GM21526 (cell line): ENCODE results near the gene FCHO2.

ENCODE experiments used
- ATAC-seq: cut with Tn5 transposase; IDR thresholded peaks from one replicate; pipeline ENCODE4 v1.9.1; 2021; ENCODE audit warnings: moderate library complexity; ENCODE audit not compliant: unreplicated experiment, low FRiP score

The FCHO2 gene

DNA sequence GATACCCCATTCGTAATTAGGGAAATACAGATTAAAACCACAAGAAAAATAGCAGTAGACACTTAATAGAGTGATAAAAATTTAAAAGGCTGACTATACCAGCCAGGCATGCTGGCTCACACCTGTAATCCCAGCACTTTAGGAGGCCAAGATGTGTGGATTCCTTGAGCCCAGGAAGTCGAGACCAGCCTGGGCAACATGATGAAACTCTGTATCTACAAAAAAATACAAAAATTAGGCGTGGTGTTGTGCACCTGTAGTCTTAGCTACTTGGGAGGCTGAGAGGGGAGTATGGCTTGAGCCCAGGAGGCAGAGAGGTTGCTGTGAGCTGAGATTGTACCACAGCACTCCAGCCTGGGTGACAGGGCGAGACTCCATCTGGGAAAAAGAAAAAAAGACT lies 72.0 kb downstream of the FCHO2 start:
- no peak for ATAC-seq

DNA sequence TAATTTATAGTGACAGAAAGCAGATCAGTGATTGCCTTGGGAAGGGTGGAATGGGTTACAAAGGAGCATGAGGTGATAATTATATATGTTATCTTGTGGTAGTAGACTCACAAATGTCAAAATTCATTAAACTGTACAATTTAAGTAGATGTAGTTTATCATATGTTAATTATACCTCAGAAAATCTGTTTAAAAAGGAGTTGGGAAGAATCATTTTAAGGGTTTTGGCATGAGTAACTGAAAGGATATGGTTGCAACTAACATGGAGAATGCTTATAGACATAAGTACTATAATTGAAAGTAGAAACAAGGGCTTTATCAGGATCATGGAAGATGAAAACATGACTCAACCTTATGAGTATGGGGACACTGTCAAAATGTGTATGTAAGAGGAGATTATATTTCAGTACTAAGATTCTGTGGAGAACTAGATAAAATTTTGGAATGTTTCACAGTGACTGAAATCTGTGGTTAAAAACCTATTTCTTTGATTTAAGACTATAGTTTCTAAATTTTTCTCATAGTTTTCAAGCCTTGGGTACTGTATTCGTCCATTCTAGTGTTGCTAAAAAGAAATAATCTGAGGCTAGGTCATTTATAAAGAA lies 73.3 kb downstream of the FCHO2 start:
- no peak for ATAC-seq

DNA sequence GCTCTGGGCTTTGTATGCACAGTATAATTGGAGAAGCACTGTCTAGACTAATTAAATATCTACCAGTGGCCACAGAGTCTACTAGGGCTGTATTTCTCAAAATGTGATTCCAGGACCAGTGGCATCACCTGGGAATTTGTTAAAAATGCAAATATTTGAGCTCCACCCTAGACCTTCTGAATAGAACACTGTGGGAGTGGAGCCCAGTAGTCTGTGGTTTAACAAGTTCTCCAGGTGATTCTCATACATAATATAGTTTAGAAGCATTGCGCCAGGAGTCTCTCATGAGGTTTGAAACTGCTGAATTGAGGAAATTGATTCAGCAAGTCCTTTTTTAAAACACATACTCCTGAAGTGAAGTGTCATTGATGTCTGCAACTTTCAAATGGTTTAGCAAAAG lies 74.7 kb downstream of the FCHO2 start:
- ATAC-seq: no peak

- ATAC-seq: no peak
Measured at GRCh38 chr5:73030995-73031394, 75.2 kb downstream of the FCHO2 start.

DNA sequence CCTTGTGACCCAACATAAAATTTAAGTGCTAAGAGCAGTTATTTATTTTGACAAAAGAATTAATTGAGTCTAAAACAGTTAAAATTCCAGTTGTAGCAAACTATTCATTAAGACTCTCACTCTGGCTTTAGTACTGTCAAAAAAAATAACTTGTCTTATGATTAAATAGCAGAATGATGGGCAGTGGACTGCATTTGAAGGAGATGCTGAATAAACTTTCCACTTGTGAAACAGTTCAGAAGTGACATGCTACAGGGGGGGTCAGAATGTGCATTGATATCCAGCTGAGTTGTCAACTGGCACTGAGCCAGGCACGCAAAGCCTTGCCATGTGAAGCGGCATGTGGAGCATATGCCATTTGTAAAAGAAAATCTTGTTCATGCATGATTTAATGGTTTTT lies 76.0 kb downstream of the FCHO2 start:
- ATAC-seq: no peak

GRCh38 chr5:73032635-73033034 lies 76.8 kb downstream of the FCHO2 start:
- ATAC-seq: no peak

DNA sequence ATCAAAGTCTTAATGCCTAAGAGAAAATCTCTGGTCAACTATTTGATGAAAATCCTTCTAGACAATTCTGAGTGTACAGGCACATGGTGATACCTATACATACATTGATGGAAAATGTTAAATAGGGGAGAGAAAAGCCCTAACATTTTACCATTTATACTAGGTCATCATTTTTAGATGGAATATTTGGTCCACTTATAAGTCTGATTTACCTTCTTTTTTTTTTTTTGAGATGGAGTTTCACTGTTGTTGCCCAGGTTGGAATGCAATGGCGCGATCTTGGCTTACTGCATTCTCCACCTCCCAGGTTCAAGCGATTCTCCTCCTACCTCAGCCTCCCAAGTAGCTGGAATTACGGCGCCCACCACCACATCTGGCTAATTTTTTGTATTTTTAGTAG lies 81.7 kb downstream of the FCHO2 start:
- ATAC-seq: no peak

DNA sequence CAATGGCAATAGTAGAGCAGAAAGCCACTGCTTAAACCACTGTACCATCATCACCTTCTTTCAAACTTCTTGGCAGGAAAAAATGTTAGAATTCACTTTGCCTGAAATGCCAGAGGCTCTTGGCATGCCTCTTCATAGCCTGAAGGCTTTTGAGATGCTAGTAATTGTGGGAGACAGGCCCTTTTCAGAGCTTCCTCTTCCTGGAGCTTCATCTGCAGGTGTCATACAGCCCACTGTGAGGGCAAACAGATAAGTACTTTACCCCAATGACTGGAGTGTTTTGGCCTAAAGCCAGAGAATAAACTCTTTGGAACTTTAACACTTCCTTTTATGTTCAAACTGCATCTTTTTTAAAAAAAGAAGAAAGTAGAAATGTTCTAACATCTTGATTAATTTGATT lies 83.2 kb downstream of the FCHO2 start:
- no peak for ATAC-seq

DNA sequence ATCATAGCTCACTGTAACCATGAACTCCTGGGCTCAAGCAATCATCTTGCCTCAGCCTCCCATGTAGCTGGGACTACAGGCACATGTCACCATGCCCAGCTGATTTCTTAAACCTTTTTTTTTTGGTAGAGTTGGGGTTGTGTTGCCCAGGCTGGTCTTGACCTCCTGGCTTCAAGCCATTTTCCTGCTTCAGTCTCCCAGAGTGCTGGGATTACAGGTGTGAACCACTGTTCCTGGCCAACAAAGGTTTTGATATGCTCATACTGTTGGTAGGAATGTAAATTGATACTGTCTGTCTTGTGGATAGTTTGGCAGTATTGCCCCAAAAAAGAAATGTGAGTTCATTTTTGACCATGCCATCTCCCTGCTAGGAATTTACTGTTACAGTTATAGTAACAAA lies 87.2 kb downstream of the FCHO2 start:
- no peak for ATAC-seq

- ATAC-seq: no peak
Measured at GRCh38 chr5:73044546-73044945, 88.7 kb downstream of the FCHO2 start.

DNA sequence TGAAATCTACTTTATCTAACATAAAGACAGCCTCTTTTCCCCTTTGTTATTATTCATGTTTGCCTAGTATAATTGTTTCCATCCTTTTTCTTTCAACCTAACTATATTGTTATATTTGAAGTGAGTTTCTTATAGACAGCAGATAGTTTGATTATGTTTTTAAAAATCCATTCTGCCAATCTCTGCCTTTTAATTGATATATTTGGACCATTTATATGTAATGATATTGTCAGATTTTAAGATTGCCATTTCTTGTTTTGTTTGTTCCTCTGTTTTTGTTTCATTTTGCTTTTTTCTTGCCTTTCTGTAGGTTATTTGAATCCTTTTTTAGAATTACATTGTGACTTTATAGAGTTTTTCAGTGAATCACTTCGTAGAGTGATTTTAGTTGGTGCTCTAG lies 89.8 kb downstream of the FCHO2 start:
- no peak for ATAC-seq

- ATAC-seq: no peak
Measured at GRCh38 chr5:73061593-73061992, 105.8 kb downstream of the FCHO2 start.

- ATAC-seq: no peak
Measured at GRCh38 chr5:73066466-73066865, 110.6 kb downstream of the FCHO2 start.

- no peak for ATAC-seq
Measured at GRCh38 chr5:73067213-73067612, 111.4 kb downstream of the FCHO2 start.

- ATAC-seq: no peak
Measured at GRCh38 chr5:73081093-73081492, 125.3 kb downstream of the FCHO2 start.

- ATAC-seq: no peak
Measured at GRCh38 chr5:73088026-73088425, 132.2 kb downstream of the FCHO2 start.

DNA sequence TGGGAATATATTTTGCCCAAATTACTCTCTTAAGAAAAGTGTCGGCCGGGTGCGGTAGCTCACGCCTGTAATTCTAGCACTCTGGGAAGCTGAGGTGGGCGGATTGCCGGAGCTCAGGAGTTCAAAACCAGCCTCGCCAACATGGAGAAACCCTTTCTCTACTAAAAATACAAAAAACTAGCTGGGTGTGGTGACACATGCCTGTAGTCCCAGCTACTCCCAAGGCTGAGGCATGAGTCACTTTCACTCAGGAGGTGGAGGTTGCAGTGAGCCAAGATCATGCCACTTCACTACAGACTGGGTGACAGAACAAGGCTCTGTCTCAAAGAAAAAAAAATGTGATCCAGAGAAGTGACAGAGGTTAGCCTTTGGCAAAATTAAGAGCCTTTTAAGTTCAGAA lies 138.1 kb downstream of the FCHO2 start:
- ATAC-seq: no peak

GRCh38 chr5:73094415-73094814 lies 138.6 kb downstream of the FCHO2 start:
- ATAC-seq: no peak

GRCh38 chr5:73095564-73096238 lies 139.9 kb downstream of the FCHO2 start:
- ATAC-seq: no peak

GRCh38 chr5:73096239-73096575 lies 140.4 kb downstream of the FCHO2 start:
- no peak for ATAC-seq

GRCh38 chr5:73097740-73098139 lies 141.9 kb downstream of the FCHO2 start:
- no peak for ATAC-seq

- ATAC-seq: no peak
Measured at GRCh38 chr5:73100109-73100508, 144.3 kb downstream of the FCHO2 start.

DNA sequence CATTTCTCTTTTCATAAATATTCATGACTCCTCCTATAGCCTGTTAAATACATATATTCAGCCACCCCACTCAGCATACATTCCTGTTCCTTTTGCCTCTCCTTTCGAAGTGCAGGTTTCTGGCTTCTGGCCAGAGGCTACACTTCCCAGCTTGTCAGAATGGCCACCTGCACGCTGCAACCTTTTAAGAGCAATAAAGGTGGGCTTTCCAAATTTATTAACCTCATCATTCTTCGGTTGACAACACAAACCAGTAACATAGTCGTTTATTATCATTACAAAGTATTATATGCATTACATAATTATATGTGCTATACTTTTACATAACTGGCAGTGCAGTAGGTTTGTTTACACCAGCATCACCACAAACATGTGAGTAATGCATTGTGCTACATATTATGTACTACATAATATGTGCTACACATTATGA lies 148.0 kb downstream of the FCHO2 start:
- ATAC-seq: no peak
